ENCODE results near the gene ZNF10. TPM values are rescaled to one million over a fixed set of nuclear protein-coding genes. Genes with fewer than 3 reads are reported as not detected.

ZNF10 gene
- polyA plus RNA-seq, 1 of the 3 experiments (the other 2 are of a cell fraction) = 4.5 TPM

GRCh38 chr12:133180669-133181068, 50.2 kb downstream of the ZNF10 start:
- H4K20me1 ChIP-seq (ENCODE audit: insufficient read depth) = no peaks in the 10 kb centered on the region
- H3K79me2 ChIP-seq (ENCODE audit: insufficient read depth) = peaks cover 13% of the 10 kb centered on the region; the same call in 1 of the 2 replicates
- ChIA-PET CTCF (interaction anchor here (0.6 to 1.7 kb wide), 9 partner anchors 8 to 412 kb away, joined by 3 to 7 read pairs (median 4); no protein-coding TSS in a partner anchor), POLR2A (interaction anchor here (0.7 to 1.4 kb wide), 4 partner anchors 10 to 194 kb away, joined by 3 to 6 read pairs (median 4); partner anchors contain the start of genes ZNF10, ZNF26 and ZNF891)
- peaks cover 0 to 4% of the 10 kb centered on the region in 2 experiments; a peak in 2 of 4 replicates for H3K4me1 ChIP-seq (ENCODE audit: control insufficient read depth in 1 of 2, insufficient read depth in 2 of 2, low read depth in 1 of 2, low read length in 1 of 2)
- no peak overlapping the region for H3K4me3 ChIP-seq (ENCODE audit: low read depth in 2 of 2, low read length in 1 of 2)
- peak overlapping the region; percentile 98; the same call in 1 of the 2 replicates for H2AFZ ChIP-seq (ENCODE audit: low read depth)
- H3K9ac ChIP-seq = no peak overlapping the region
- DNase-seq = no peak
- no peak overlapping the region for H3K27ac ChIP-seq (ENCODE audit: low read depth in 2 of 2, low read length in 1 of 2)
- H3K9me2 ChIP-seq = no peaks in the 10 kb centered on the region
- H3F3A ChIP-seq (replicated peaks; ENCODE audit: insufficient read depth) = no peaks in the 10 kb centered on the region
- H3K9me3 ChIP-seq = peaks cover 17% of the 10 kb centered on the region
- H3K4me2 ChIP-seq = no peak overlapping the region
- 95% methylated on average over 8 of the region's 8 CpGs for WGBS (ENCODE audit: low lambda C conversion rate)
- no peaks in the 10 kb centered on the region for H3K27me3 ChIP-seq (ENCODE audit: insufficient read depth)
- TF ChIP-seq FOXJ3 (CRISPR knock-in tag; IDR thresholded peaks at IDR 0.05) (no peak), MXI1 (IDR thresholded peaks at IDR 0.05; ENCODE audit: low read depth, low read length) (no peak), RAD21 (IDR thresholded peaks at IDR 0.05; ENCODE audit: low read length) (no peak), ZBTB33 (IDR thresholded peaks at IDR 0.05; ENCODE audit: borderline replicate concordance, low read depth) (no peak), TCF12 (IDR thresholded peaks at IDR 0.05) (no peak), USF2 (IDR thresholded peaks at IDR 0.05; ENCODE audit: borderline replicate concordance, low read depth, low read length) (no peak)
- TF ChIP-seq, protein P1, sequence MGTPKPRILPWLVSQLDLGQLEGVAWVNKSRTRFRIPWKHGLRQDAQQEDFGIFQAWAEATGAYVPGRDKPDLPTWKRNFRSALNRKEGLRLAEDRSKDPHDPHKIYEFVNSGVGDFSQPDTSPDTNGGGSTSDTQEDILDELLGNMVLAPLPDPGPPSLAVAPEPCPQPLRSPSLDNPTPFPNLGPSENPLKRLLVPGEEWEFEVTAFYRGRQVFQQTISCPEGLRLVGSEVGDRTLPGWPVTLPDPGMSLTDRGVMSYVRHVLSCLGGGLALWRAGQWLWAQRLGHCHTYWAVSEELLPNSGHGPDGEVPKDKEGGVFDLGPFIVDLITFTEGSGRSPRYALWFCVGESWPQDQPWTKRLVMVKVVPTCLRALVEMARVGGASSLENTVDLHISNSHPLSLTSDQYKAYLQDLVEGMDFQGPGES (IDR thresholded peaks at IDR 0.05; ENCODE audit: low read depth, low read length) = no peak
- H3K36me3 ChIP-seq (replicated peaks in 1 of 2; ENCODE audit: control insufficient read depth in 1 of 2, insufficient read depth in 2 of 2, low read length in 1 of 2) = peaks cover under 1 to 35% of the 10 kb centered on the region in 2 experiments

- H3K4me3 ChIP-seq (ENCODE audit: low read depth in 2 of 2, low read length in 1 of 2) = peak within 1 kb of the TSS; percentile 88 to 99
- CTCF ChIA-PET = interaction anchor here (0.6 to 1.7 kb wide), 9 partner anchors 9 to 413 kb away, joined by 3 to 7 read pairs (median 4); no protein-coding TSS in a partner anchor
- no peaks in the 10 kb centered on the region for H3K9me2 ChIP-seq
- H3K36me3 ChIP-seq (replicated peaks in 1 of 2; ENCODE audit: control insufficient read depth in 1 of 2, insufficient read depth in 2 of 2, low read length in 1 of 2) = peaks cover 4 to 42% of the 10 kb centered on the region in 2 experiments
- H3K4me2 ChIP-seq = peak within 1 kb of the TSS; percentile 89
- H4K20me1 ChIP-seq (ENCODE audit: insufficient read depth) = no peaks in the 10 kb centered on the region
- no peaks in the 10 kb centered on the region for H3F3A ChIP-seq (replicated peaks; ENCODE audit: insufficient read depth)
- H3K4me1 ChIP-seq (ENCODE audit: control insufficient read depth in 1 of 2, insufficient read depth in 2 of 2, low read depth in 1 of 2, low read length in 1 of 2) = peaks cover 0 to 4% of the 10 kb centered on the region in 2 experiments; a peak in 2 of 4 replicates
- 5% methylated on average over 37 of the region's 40 CpGs for WGBS (ENCODE audit: low lambda C conversion rate)
- peaks cover 17% of the 10 kb centered on the region for H3K9me3 ChIP-seq
- peak; percentile 87 for DNase-seq
- peaks cover 17% of the 10 kb centered on the region for H3K79me2 ChIP-seq (ENCODE audit: insufficient read depth)
- peak within 1 kb of the TSS; percentile 61 to 65; a peak in 3 of 4 replicates for H3K27ac ChIP-seq (ENCODE audit: low read depth in 2 of 2, low read length in 1 of 2)
- peak within 1 kb of the TSS; percentile 88 for H3K9ac ChIP-seq
- POLR2A ChIA-PET = interaction anchor here (0.7 to 1.4 kb wide), 4 partner anchors 10 to 195 kb away, joined by 3 to 6 read pairs (median 4); partner anchors contain the start of genes ZNF10, ZNF26 and ZNF891
- no peaks in the 10 kb centered on the region for H3K27me3 ChIP-seq (ENCODE audit: insufficient read depth)
- H2AFZ ChIP-seq (ENCODE audit: low read depth) = peak within 1 kb of the TSS; percentile 98
- TF ChIP-seq GABPA (IDR thresholded peaks at IDR 0.05; ENCODE audit: low read depth) (peak; percentile 87), RXRA (IDR thresholded peaks at IDR 0.05; ENCODE audit: borderline replicate concordance, low read depth) (no peak), RFX5 (IDR thresholded peaks at IDR 0.05; ENCODE audit: low read length) (no peak), EP300 (IDR thresholded peaks at IDR 0.05; ENCODE audit: borderline replicate concordance in 1 of 2, low read depth in 1 of 2, low read length in 1 of 2) (peak; percentile 9 to 35; a peak in 1 of 4 replicates), TEAD4 (IDR thresholded peaks at IDR 0.05; ENCODE audit: borderline replicate concordance, insufficient read depth) (no peak), SMC3 (IDR thresholded peaks at IDR 0.05; ENCODE audit: low read depth, low read length) (no peak), USF2 (IDR thresholded peaks at IDR 0.05; ENCODE audit: borderline replicate concordance, low read depth, low read length) (no peak), MAX (IDR thresholded peaks at IDR 0.05; ENCODE audit: low read depth) (peak; percentile 60), ELF1 (IDR thresholded peaks at IDR 0.05) (peak; percentile 86), TCF12 (IDR thresholded peaks at IDR 0.05) (peak; percentile 23; the same call in 1 of the 2 replicates), MXI1 (IDR thresholded peaks at IDR 0.05; ENCODE audit: low read depth, low read length) (peak; percentile 68), CHD2 (IDR thresholded peaks at IDR 0.05; ENCODE audit: low read length, partially characterized antibody) (peak; percentile 80), NFIC (IDR thresholded peaks at IDR 0.05; ENCODE audit: borderline replicate concordance) (no peak), ZBTB33 (IDR thresholded peaks at IDR 0.05; ENCODE audit: borderline replicate concordance, low read depth) (no peak)
These were observed 51.0 kb downstream of the ZNF10 start, which contains the start of gene ZNF268 for GRCh38 chr12:133181238-133181959. ZNF268 (plus strand) TSS chr12:133181495; CDS start chr12:133181998, 503 bp downstream.

Data from SK-N-SH (cell line).